Fibroblast of villous mesenchyme (primary cell): ENCODE measurements around the gene SLIT1. TPM values are rescaled to one million over a fixed set of nuclear protein-coding genes. Genes with fewer than 3 reads are reported as not detected.

ENCODE experiments used
- DNase-seq: peaks from one replicate; pipeline ENCODE4 v3.0.0-alpha.2; 2010; ENCODE audit warnings: low read depth
- H3K4me3 ChIP-seq: 2 replicates; pipeline ENCODE4 v1.5.1; 2011; ENCODE audit warnings: low read depth, mild to moderate bottlenecking, low read length
- total RNA-seq: library from RNA; depleted of rRNA; stranded (reverse); fragments of >200 nt; gene quantifications from 2 replicates; pipeline ENCODE4 v1.2.3, GENCODE V29; 2012
- TF ChIP-seq, protein P1 (sequence below): IDR thresholded peaks from 2 replicates; pipeline ENCODE4 v1.5.1; 2012; ENCODE audit warnings: low read depth, mild to moderate bottlenecking, low read length; ENCODE audit not compliant: insufficient read depth

Gene SLIT1
- total RNA-seq, 1 donor: not detected

DNA sequence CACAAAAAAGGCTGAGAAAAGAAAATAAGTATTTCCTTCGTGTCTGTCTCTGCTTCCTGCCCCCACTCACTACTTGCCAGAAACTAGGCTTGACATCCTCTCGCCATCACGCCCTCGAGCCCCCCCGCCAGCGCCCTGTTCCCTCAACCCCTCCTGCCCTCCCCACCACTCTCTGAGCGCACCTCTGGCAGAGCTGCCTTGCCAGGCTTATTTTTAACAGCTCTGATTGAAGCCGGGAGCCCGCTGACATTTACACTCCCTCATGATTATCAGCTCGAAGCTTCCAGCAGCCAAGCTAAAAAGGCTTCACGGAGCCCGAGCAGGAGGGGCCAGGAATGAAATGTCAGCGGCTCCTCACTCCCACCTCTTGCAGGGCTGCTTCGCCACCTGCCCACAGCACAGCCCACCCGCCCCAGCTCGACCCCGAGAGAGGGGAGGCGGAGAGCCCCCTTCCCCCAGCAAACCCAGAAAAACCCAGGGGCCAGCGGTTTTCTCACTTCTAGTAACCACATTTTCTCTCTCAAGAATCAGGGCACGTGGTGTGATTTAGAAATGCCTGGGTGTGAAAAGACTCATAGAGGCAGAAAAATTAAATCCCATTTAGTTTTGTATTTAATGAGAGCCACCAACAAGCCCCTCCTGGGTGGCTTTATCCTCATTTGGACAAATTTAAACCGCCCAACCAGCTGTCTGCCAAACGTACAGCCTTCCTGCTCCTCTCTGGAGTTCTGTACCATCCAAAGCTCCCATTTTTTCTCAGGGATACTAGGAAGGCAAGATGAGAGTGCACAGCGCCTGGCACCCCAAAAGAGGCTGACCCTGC is 89.3 kb downstream of the SLIT1 start:
- TF ChIP-seq, protein P1, sequence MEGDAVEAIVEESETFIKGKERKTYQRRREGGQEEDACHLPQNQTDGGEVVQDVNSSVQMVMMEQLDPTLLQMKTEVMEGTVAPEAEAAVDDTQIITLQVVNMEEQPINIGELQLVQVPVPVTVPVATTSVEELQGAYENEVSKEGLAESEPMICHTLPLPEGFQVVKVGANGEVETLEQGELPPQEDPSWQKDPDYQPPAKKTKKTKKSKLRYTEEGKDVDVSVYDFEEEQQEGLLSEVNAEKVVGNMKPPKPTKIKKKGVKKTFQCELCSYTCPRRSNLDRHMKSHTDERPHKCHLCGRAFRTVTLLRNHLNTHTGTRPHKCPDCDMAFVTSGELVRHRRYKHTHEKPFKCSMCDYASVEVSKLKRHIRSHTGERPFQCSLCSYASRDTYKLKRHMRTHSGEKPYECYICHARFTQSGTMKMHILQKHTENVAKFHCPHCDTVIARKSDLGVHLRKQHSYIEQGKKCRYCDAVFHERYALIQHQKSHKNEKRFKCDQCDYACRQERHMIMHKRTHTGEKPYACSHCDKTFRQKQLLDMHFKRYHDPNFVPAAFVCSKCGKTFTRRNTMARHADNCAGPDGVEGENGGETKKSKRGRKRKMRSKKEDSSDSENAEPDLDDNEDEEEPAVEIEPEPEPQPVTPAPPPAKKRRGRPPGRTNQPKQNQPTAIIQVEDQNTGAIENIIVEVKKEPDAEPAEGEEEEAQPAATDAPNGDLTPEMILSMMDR: no peak
- no peak for DNase-seq
- H3K4me3 ChIP-seq: no peak overlapping the region

DNA sequence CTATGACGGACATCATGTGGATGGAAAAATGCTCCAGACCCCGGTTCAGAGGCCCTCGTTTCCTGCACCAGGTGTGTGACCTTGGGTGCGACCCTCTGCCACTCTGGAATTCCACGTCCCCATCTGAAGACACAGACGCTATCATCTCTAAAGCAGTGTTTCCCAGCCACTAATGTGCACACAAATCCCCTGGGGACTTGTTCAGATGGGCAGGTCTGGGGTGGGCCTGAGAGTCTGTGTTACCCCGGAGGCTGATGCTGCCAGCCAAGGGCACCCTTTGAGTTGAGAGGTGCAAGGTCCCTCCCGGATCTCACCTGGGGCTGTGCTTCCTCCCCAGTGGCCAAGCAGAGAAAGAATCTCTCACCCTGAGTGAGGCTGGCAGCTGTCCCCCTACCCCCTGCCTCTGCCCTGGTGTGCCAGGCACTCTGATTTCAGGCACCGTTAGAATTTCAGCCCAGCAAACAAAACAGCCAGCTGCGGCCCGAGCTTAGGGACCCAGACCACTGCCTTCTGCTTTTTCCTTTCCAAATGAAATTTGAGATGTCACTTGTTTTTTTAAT is 90.0 kb downstream of the SLIT1 start:
- TF ChIP-seq, protein P1: no peak
- H3K4me3 ChIP-seq: no peak overlapping the region
- DNase-seq: no peak

DNA sequence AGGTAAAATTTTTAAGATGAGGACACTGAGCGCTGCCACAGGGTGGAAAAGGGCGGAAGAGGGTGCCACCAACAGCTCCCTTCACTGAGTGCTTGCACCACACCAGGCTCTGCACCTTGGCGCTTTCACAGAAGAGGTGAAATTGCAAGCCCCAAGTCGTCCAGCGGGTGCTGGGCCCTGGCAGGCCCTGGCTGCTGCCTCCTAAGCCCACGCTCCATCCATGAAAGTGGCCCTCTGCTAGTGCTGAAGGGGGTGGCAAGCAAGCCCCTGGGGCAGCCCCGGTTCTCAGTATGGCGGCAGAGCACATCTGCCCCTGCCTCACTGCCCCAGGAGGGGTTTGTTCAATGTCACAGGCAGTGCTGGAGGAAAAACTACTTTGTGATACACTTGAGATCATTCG is 95.1 kb downstream of the SLIT1 start:
- TF ChIP-seq, protein P1: no peak
- no peak overlapping the region for H3K4me3 ChIP-seq
- no peak for DNase-seq

DNA sequence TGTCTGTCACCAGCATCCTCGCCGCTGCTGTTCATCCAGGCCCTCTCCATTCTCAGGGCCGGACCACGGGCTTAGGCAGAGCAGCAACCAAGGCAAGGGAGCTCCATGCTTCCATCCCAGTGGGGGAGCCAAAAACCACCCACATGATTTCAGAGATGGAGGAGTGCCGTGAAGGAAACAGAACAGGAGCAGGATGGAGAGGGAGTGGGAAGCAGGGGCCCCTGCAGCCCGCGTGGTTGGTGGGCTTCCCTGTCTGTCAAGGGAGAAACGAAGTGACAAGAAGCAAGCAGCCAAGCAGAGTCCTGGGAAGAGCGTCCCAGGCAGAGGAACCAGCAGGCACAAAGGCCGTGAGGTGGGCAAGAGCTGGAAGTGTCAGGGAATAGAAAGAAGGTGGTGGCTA is 95.7 kb downstream of the SLIT1 start:
- DNase-seq: no peak
- H3K4me3 ChIP-seq: no peak overlapping the region
- TF ChIP-seq, protein P1: no peak

DNA sequence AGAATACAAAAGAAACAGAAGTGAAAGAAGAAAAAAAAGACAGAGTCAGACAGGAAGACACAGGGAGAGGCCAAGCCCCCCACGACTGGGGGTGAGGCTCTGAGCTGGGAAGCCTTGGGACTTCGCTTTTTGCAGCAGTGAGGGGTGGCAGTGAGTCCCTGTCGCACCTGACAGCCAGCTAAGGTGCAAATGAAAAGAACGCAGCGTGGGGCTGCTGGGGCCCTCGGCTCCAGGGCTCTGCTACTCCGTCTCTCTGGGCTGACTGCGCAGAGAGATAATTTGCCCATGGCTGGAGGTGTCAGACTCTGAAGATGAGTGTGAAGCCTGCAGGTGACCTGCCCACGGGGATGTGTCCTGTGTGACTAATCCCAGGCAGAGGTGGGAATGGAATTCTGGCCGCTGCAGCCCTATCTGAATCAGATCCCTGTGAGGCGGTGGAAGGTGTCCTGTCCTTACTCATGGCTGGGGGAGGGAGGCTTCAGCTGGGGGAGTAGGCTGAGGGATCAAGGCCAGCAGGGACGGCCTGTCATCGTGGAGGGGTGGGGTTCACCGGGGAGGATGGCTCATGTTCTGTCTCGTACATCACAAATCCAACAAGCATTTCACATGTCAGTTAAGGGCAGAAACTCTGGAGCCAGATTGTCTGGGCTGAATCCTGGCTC is 96.4 kb downstream of the SLIT1 start:
- TF ChIP-seq, protein P1: no peak
- no peak for DNase-seq
- no peak overlapping the region for H3K4me3 ChIP-seq

DNA sequence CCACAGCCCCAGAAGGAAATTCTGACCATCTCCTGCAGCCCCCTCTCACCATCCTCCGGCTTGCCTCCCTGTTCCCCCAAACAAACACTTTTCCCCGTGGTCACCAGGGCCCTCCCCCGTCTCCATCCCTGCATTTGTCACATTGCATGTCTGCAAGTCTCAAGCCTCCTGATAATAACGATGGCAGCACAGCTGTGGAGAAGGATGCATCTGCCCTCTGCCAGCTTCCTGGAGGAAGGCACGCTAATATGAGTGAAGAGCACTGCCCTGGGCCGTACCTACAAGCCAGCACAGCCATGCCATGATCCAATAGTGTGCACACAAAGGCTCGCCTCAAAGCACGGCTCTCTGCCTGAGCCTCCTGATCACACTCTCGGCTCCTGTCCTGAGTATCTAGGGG is 98.5 kb downstream of the SLIT1 start:
- no peak overlapping the region for H3K4me3 ChIP-seq
- no peak for DNase-seq
- TF ChIP-seq, protein P1: no peak
